K562 (cell line): ENCODE data around the gene TADA1. TPM values are rescaled to one million over a fixed set of nuclear protein-coding genes. Genes with fewer than 3 reads are reported as not detected.
A peak's percentile ranks its signal among the peaks of the same experiment; 100 is the strongest.

Experiments
- ARHGAP35 ChIP-seq: fragments of 450-650 bp; IDR thresholded peaks from 2 replicates; pipeline ENCODE4 v1.6.1; 2018; ENCODE audit not compliant: partially characterized antibody
- CHD4 ChIP-seq: fragments of 200-600 bp; sonication (generic); IDR thresholded peaks from 3 replicates; pipeline ENCODE4 v1.6.1; 2012; ENCODE audit warnings: low read depth, mild to moderate bottlenecking, mixed read lengths, low read length, inconsistent platforms; ENCODE audit not compliant: insufficient read depth, insufficient replicate concordance, poor library complexity, severe bottlenecking
- ELF4 ChIP-seq: fragments of 450-650 bp; formaldehyde crosslinking; IDR thresholded peaks from 2 replicates; pipeline ENCODE4 v1.4.0; 2022; ENCODE audit warnings: missing genetic modification characterization
- HDAC1 ChIP-seq, 2 experiments: fragments of 450-650 bp; IDR thresholded peaks; 2 replicates each; pipeline ENCODE4 v1.6.1; 2016 to 2017; ENCODE audit warnings: inconsistent platforms in 1 of 2, mild to moderate bottlenecking in 1 of 2, moderate library complexity in 1 of 2
- ILF3 ChIP-seq: fragments of 450-650 bp; IDR thresholded peaks from 2 replicates; pipeline ENCODE4 v1.6.1; 2018; ENCODE audit warnings: antibody characterized with exemption, mild to moderate bottlenecking, moderate library complexity, borderline replicate concordance
- JUNB ChIP-seq: fragments of 450-650 bp; formaldehyde crosslinking; conservative IDR thresholded peaks from 2 replicates; pipeline ENCODE4 v1.4.0; 2020; ENCODE audit warnings: mild to moderate bottlenecking
- KDM2B ChIP-seq: fragments of 250-450 bp; sonication (Bioruptor Pico); IDR thresholded peaks from 2 replicates; pipeline ENCODE4 v1.8.0; 2021; ENCODE audit warnings: mild to moderate bottlenecking, moderate library complexity
- MTA3 ChIP-seq: fragments of 450-650 bp; formaldehyde crosslinking; IDR thresholded peaks from 2 replicates; pipeline ENCODE4 v1.6.1; 2017; ENCODE audit warnings: mild to moderate bottlenecking, borderline replicate concordance
- NR0B1 ChIP-seq: fragments of 450-650 bp; IDR thresholded peaks from one replicate; pipeline ENCODE4 v1.6.1; 2018; ENCODE audit warnings: mild to moderate bottlenecking, moderate library complexity; ENCODE audit not compliant: partially characterized antibody
- NR1H2 ChIP-seq: sonication (generic); formaldehyde crosslinking; IDR thresholded peaks from 2 replicates; pipeline ENCODE4 v1.4.0; 2020; ENCODE audit warnings: mild to moderate bottlenecking, missing genetic modification reagents
- PHF20 ChIP-seq: fragments of 450-650 bp; IDR thresholded peaks from 2 replicates; pipeline ENCODE4 v1.6.1; 2018; ENCODE audit not compliant: partially characterized antibody
- PURB ChIP-seq: sonication (generic); formaldehyde crosslinking; IDR thresholded peaks from 2 replicates; pipeline ENCODE4 v1.9.0; 2021; ENCODE audit warnings: low read depth, mild to moderate bottlenecking, missing genetic modification reagents
- RAD21 ChIP-seq, 2 experiments: fragments of 250-450 bp in 1 of 2; fragments of 450-650 bp in 1 of 2; sonication (Bioruptor Pico) in 1 of 2; formaldehyde crosslinking in 1 of 2; IDR thresholded peaks in 1 of 2; conservative IDR thresholded peaks in 1 of 2; 2 replicates each; pipeline versions ENCODE4 v1.4.0 to v1.8.0; 2020 to 2022; ENCODE audit warnings: mild to moderate bottlenecking in 2 of 2, moderate library complexity in 1 of 2
- RCOR1 ChIP-seq, 2 experiments: IDR thresholded peaks; 2 replicates each; pipeline ENCODE4 v1.6.1; 2012; ENCODE audit warnings: low read depth in 2 of 2, low read length in 2 of 2, borderline replicate concordance in 1 of 2, improper control_type of control experiment in 1 of 2
- SIN3A ChIP-seq, 2 experiments: fragments of 150-350 bp in 1 of 2; IDR thresholded peaks; 2 replicates each; pipeline ENCODE4 v1.6.1; 2011 to 2016; ENCODE audit warnings: borderline replicate concordance in 2 of 2, low read depth in 2 of 2, low read length in 2 of 2, mild to moderate bottlenecking in 2 of 2, moderate library complexity in 2 of 2; ENCODE audit not compliant: control insufficient read depth in 1 of 2
- SMARCA5 ChIP-seq: fragments of 450-650 bp; IDR thresholded peaks from 2 replicates; pipeline ENCODE4 v1.6.1; 2016
- SNAPC5 ChIP-seq: fragments of 250-450 bp; sonication (Bioruptor Pico); IDR thresholded peaks from 2 replicates; pipeline ENCODE4 v1.8.0; 2021; ENCODE audit warnings: moderate library complexity, mild to moderate bottlenecking, inconsistent platforms
- SREBF2 ChIP-seq: sonication (generic); formaldehyde crosslinking; IDR thresholded peaks from 2 replicates; pipeline ENCODE4 v1.4.0; 2020; ENCODE audit warnings: mild to moderate bottlenecking, missing genetic modification reagents
- THRB ChIP-seq: fragments of 450-650 bp; formaldehyde crosslinking; conservative IDR thresholded peaks from 2 replicates; pipeline ENCODE4 v1.4.0; 2022; ENCODE audit warnings: mild to moderate bottlenecking, missing genetic modification characterization
- ZBTB5 ChIP-seq: fragments of 450-650 bp; IDR thresholded peaks from 2 replicates; pipeline ENCODE4 v1.6.1; 2017; ENCODE audit warnings: antibody characterized with exemption
- ZNF445 ChIP-seq: fragments of 250-450 bp; sonication (Bioruptor Pico); IDR thresholded peaks from 2 replicates; pipeline ENCODE4 v1.4.0; 2020; ENCODE audit warnings: low read depth, mild to moderate bottlenecking, moderate library complexity
- polyA plus RNA-seq, 8 experiments: library from polyadenylated mRNA; depleted of rRNA in 4 of 8; stranded (reverse) in 5 of 8; unstranded in 3 of 8; fragments of >200 nt; fragmentation: Nextera tagmentation in 2 of 8; fragmentation: Illumina TruSeq in 1 of 8; extraction: Ambion mirVana in 2 of 8; extraction: Trizol in 1 of 8; gene quantifications; 2 replicates each; pipeline versions ENCODE4 v1.2.1 to v1.2.3, GENCODE V29; 2011 to 2014; ENCODE audit warnings: inconsistent platforms in 1 of 8, missing spikeins in 1 of 8
- total RNA-seq, 7 experiments: library from RNA; depleted of rRNA in 6 of 7; stranded (reverse); fragments of >200 nt in 6 of 7; fragmentation: Illumina TruSeq in 2 of 7; extraction: Trizol in 2 of 7; gene quantifications; 2 replicates each; pipeline versions ENCODE4 v1.2.1 to v1.2.3, GENCODE V29; 2011 to 2021; ENCODE audit warnings: low replicate concordance in 1 of 7
- TF ChIP-seq, protein P1 (sequence below): fragments of 250-450 bp; sonication (Bioruptor Pico); IDR thresholded peaks from 2 replicates; pipeline ENCODE4 v1.8.0; 2021; ENCODE audit warnings: borderline replicate concordance, mild to moderate bottlenecking, moderate library complexity; ENCODE audit not compliant: poor library complexity, severe bottlenecking
- TF ChIP-seq, protein P2 (sequence below): fragments of 250-450 bp; sonication (Bioruptor Pico); IDR thresholded peaks from 2 replicates; pipeline ENCODE4 v1.5.0; 2021

The TADA1 gene
- total and polyA plus RNA-seq, 9 of the 15 experiments (the other 6 are each of a cell fraction or from before 2014, with no cell fraction given), result 15.9 to 76.5 (median 28.7) TPM

DNA sequence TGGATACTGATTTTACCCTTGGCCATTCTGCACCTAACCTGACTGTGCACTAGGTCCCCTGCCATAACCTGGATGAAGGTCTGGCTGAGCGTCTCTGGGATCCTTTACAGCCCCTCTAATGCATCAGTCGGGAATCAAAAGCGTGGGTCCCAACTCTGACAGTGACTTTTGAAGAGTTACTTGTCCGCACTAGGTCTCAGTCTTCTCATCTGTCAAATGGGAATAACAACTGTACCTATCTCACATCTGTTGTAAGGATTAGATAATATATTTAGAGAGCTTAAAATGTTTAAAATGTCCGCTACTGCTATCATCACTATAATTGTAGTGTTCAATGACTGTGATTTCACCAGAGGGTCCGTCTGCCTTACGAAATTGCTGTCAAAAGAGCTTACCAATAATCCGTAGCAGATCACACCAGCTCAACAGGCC is 746 bp downstream of the TADA1 start (continued):
- TF ChIP-seq NR0B1 (no peak), SNAPC5 (CRISPR knock-in tag) (no peak), ARHGAP35 (no peak), CHD4 (peak; percentile 97), HDAC1 (IDR thresholded peaks at IDR 0.05) (peak; percentile 48 to 77; a peak in 3 of 4 replicates), ILF3 (no peak; the same call in 1 of the 2 replicates), RAD21 (CRISPR knock-in tag; conservative IDR thresholded peaks at IDR 0.05 in 1 of 2, IDR thresholded peaks at IDR 0.05 in 1 of 2) (no peak), NR1H2 (CRISPR knock-in tag) (peak; percentile 53; the same call in 1 of the 2 replicates), PURB (CRISPR knock-in tag) (no peak), RCOR1 (IDR thresholded peaks at IDR 0.05; ENCODE audit: borderline replicate concordance in 1 of 2, low read depth in 2 of 2, low read length in 2 of 2) (peak in 1 of 2 experiments; percentile 53; a peak in 2 of 4 replicates), PHF20 (peak; percentile 53), THRB (no peak), ELF4 (CRISPR knock-in tag) (no peak), KDM2B (CRISPR knock-in tag) (no peak), MTA3 (no peak), JUNB (CRISPR knock-in tag) (no peak), SIN3A (IDR thresholded peaks at IDR 0.05; ENCODE audit: borderline replicate concordance in 2 of 2, control insufficient read depth in 1 of 2, low read depth in 2 of 2, low read length in 2 of 2) (no peak; a peak in 1 of 4 replicates), SREBF2 (no peak), ZBTB5 (no peak), SMARCA5 (peak; percentile 90), ZNF445 (no peak)
- TF ChIP-seq, protein P1, sequence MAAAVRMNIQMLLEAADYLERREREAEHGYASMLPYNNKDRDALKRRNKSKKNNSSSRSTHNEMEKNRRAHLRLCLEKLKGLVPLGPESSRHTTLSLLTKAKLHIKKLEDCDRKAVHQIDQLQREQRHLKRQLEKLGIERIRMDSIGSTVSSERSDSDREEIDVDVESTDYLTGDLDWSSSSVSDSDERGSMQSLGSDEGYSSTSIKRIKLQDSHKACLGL (CRISPR knock-in tag), result no peak
- TF ChIP-seq, protein P2, sequence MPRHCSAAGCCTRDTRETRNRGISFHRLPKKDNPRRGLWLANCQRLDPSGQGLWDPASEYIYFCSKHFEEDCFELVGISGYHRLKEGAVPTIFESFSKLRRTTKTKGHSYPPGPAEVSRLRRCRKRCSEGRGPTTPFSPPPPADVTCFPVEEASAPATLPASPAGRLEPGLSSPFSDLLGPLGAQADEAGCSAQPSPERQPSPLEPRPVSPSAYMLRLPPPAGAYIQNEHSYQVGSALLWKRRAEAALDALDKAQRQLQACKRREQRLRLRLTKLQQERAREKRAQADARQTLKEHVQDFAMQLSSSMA, result no peak
